GM12878 (cell line): ENCODE measurements around the gene CD101.

Experiments
- JUNB ChIP-seq: IDR thresholded peaks from 2 replicates; pipeline ENCODE4 v1.6.1; 2016; ENCODE audit warnings: antibody characterized with exemption, mild to moderate bottlenecking
- TCF7 ChIP-seq: IDR thresholded peaks from 2 replicates; pipeline ENCODE4 v1.6.1; 2014; ENCODE audit warnings: antibody characterized with exemption, borderline replicate concordance
- TF ChIP-seq, protein P1 (sequence below), 3 experiments: IDR thresholded peaks in 2 of 3; conservative IDR thresholded peaks in 1 of 3; 2 replicates each; pipeline ENCODE4 v1.5.1; 2011; ENCODE audit warnings: low read depth in 3 of 3, low read length in 3 of 3, mild to moderate bottlenecking in 3 of 3, control low read depth in 2 of 3, moderate library complexity in 2 of 3, inconsistent platforms in 1 of 3, mixed read lengths in 1 of 3; ENCODE audit not compliant: control insufficient read depth in 2 of 3, insufficient read depth in 1 of 3; ENCODE audit errors: extremely low read depth in 1 of 3

DNA sequence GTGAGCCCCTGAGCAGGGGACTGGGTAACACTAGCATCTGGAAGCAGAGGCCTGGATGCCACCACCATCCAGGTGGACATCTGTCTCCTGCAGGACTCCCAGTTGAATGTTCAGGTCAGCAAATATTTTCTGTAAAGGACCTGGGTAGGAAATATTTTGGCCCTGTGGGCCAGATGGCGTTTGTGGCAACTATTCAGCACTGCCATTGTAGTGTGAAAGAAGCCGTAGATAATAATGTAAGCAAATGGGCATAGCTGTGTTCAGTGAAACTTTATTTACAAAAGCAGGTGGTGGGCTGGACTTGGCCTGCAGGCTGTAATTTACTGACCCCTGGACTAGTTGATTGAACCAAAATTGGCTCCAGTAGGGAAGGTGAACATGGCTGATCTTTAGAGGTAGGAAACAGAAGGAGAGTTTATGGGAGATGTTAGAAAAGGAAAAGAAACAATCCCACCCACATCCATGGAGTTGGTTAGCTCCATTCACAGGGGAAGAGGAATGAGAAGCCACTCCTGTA, 20.0 kb upstream of the CD101 start:
- no peak for TF ChIP-seq JUNB
- TF ChIP-seq, protein P1, sequence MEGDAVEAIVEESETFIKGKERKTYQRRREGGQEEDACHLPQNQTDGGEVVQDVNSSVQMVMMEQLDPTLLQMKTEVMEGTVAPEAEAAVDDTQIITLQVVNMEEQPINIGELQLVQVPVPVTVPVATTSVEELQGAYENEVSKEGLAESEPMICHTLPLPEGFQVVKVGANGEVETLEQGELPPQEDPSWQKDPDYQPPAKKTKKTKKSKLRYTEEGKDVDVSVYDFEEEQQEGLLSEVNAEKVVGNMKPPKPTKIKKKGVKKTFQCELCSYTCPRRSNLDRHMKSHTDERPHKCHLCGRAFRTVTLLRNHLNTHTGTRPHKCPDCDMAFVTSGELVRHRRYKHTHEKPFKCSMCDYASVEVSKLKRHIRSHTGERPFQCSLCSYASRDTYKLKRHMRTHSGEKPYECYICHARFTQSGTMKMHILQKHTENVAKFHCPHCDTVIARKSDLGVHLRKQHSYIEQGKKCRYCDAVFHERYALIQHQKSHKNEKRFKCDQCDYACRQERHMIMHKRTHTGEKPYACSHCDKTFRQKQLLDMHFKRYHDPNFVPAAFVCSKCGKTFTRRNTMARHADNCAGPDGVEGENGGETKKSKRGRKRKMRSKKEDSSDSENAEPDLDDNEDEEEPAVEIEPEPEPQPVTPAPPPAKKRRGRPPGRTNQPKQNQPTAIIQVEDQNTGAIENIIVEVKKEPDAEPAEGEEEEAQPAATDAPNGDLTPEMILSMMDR (IDR thresholded peaks at IDR 0.05 in 2 of 3, conservative IDR thresholded peaks at IDR 0.05 in 1 of 3; ENCODE audit: control insufficient read depth in 2 of 3, extremely low read depth in 1 of 3, insufficient read depth in 1 of 3, low read depth in 3 of 3, low read length in 3 of 3), result no peak
- no peak for TF ChIP-seq TCF7
